Neuronal stem cell (in vitro differentiated cells): ENCODE results near the gene HAUS8.

Experiments used
- DNase-seq: peaks from one replicate; pipeline ENCODE4 v3.0.0-alpha.2; 2013; ENCODE audit warnings: low spot score
- H2AFZ ChIP-seq: one replicate; pipeline ENCODE4 v1.6.1; 2013; ENCODE audit warnings: mild to moderate bottlenecking, low read length, inconsistent platforms
- H2AK5ac ChIP-seq: 2 replicates; pipeline ENCODE4 v1.6.1; 2013; ENCODE audit warnings: low read depth, mild to moderate bottlenecking, inconsistent platforms, low read length, moderate library complexity, mixed read lengths
- H2BK120ac ChIP-seq: 2 replicates; pipeline ENCODE4 v1.6.1; 2013; ENCODE audit warnings: low read depth, mild to moderate bottlenecking, inconsistent platforms, low read length, moderate library complexity, mixed read lengths
- H2BK12ac ChIP-seq: one replicate; pipeline ENCODE4 v1.6.1; 2013; ENCODE audit warnings: low read length, inconsistent platforms
- H2BK15ac ChIP-seq: 2 replicates; pipeline ENCODE4 v1.6.1; 2013; ENCODE audit warnings: mild to moderate bottlenecking, low read length, inconsistent platforms, mixed read lengths
- H2BK5ac ChIP-seq: one replicate; pipeline ENCODE4 v1.6.1; 2013; ENCODE audit warnings: inconsistent platforms, mild to moderate bottlenecking, low read length, moderate library complexity
- H3K14ac ChIP-seq: one replicate; pipeline ENCODE4 v1.6.1; 2013; ENCODE audit warnings: low read length, inconsistent platforms
- H3K18ac ChIP-seq: 2 replicates; pipeline ENCODE4 v1.6.1; 2013; ENCODE audit warnings: low read length, inconsistent platforms
- H3K23ac ChIP-seq: 2 replicates; pipeline ENCODE4 v1.6.1; 2013; ENCODE audit warnings: low read depth, mild to moderate bottlenecking, mixed read lengths, low read length, inconsistent platforms; ENCODE audit not compliant: poor library complexity
- H3K27ac ChIP-seq: replicated peaks from 3 replicates; pipeline ENCODE4 v1.5.1; 2013; ENCODE audit warnings: low read length, inconsistent platforms
- H3K27me3 ChIP-seq, 3 experiments: 2 replicates each; pipeline ENCODE4 v1.6.1; 2013; ENCODE audit warnings: low read length in 3 of 3, mild to moderate bottlenecking in 2 of 3, inconsistent platforms in 1 of 3, low read depth in 1 of 3, mixed read lengths in 1 of 3, moderate library complexity in 1 of 3; ENCODE audit not compliant: control insufficient read depth in 3 of 3, insufficient read depth in 3 of 3
- H3K36me3 ChIP-seq, 2 donors: replicated peaks in 1 of 2; 2 replicates each; pipeline ENCODE4 v1.6.1; 2013; ENCODE audit warnings: low read length in 2 of 2; ENCODE audit not compliant: control insufficient read depth in 2 of 2, insufficient read depth in 2 of 2
- H3K4ac ChIP-seq: 2 replicates; pipeline ENCODE4 v1.6.1; 2013; ENCODE audit warnings: inconsistent platforms, mild to moderate bottlenecking, low read length, moderate library complexity
- H3K4me1 ChIP-seq, 2 donors: 1 replicate in 1 of 2; 2 replicates in 1 of 2; pipeline ENCODE4 v1.6.1; 2013; ENCODE audit warnings: low read length in 2 of 2, low read depth in 1 of 2; ENCODE audit not compliant: control insufficient read depth in 2 of 2, insufficient read depth in 1 of 2
- H3K4me2 ChIP-seq: one replicate; pipeline ENCODE4 v1.6.1; 2013; ENCODE audit warnings: mild to moderate bottlenecking, low read length, inconsistent platforms; ENCODE audit not compliant: insufficient read depth, poor library complexity, severe bottlenecking
- H3K4me3 ChIP-seq, 2 donors: 2 replicates each; pipeline ENCODE4 v1.5.1; 2013; ENCODE audit warnings: low read length in 2 of 2, mild to moderate bottlenecking in 2 of 2, inconsistent platforms in 1 of 2, moderate library complexity in 1 of 2
- H3K79me1 ChIP-seq: one replicate; pipeline ENCODE4 v1.6.1; 2013; ENCODE audit warnings: low read depth, mild to moderate bottlenecking, inconsistent platforms, low read length, moderate library complexity
- H3K9ac ChIP-seq: one replicate; pipeline ENCODE4 v1.6.1; 2013; ENCODE audit warnings: mild to moderate bottlenecking, low read depth, low read length, inconsistent platforms; ENCODE audit not compliant: poor library complexity
- H3K9me3 ChIP-seq, 2 donors: replicated peaks in 1 of 2; 2 replicates each; pipeline versions ENCODE3 to v1.6.1; 2013; ENCODE audit warnings: low read length in 2 of 2, mild to moderate bottlenecking in 2 of 2, inconsistent platforms in 1 of 2, low read depth in 1 of 2, mixed read lengths in 1 of 2, moderate library complexity in 1 of 2; ENCODE audit not compliant: control insufficient read depth in 2 of 2, insufficient read depth in 1 of 2
- H4K8ac ChIP-seq: one replicate; pipeline ENCODE4 v1.6.1; 2013; ENCODE audit warnings: low read depth, mild to moderate bottlenecking, inconsistent platforms, low read length, moderate library complexity
- H4K91ac ChIP-seq: one replicate; pipeline ENCODE4 v1.6.1; 2013; ENCODE audit warnings: low read length, low read depth, mild to moderate bottlenecking, inconsistent platforms; ENCODE audit not compliant: poor library complexity
- WGBS, 2 donors: extraction: QIAGEN DNeasy Blood & Tissue Kit; methylation state at CpG; one replicate each; pipeline ENCODE4 v1.1.7; 2013; ENCODE audit warnings: missing lambda C conversion rate in 2 of 2, mixed read lengths in 1 of 2; ENCODE audit not compliant: insufficient read length in 2 of 2, insufficient replicate concordance in 1 of 2; ENCODE audit errors: extremely low coverage in 2 of 2; 5-methylcytosine and 5-hydroxymethylcytosine counted together

HAUS8 gene

DNA sequence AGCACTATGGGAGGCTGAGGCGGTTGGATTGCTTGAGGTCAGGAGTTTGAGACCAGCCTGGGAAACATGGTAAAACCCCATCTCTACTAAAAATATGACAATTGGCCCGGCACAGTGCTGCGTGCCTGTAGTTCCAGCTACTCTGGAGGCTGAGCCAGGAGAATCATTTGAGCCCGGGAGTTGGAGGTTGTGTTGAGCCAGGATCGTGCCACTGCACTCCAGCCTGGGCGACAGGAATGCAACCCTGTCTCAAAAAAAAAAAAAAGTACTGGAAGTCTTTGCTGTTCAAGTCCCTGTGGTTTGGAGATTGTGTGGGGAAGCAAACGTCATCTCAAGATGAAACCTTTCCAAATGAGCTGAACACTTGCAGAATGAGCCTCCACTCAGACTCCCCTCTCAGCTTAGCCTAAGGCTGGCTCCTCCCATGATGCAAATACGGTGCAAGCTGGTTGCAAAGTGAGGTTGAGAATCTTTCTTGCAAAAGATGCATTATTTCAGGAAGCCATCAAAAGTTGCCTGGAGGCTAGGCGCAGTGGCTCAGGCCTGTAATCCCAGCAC, 46.6 kb upstream of the HAUS8 start:
- no peak overlapping the region for H3K14ac ChIP-seq
- H2BK15ac ChIP-seq: no peak overlapping the region
- WGBS, 2 donors: no CpG with 5 or more reads among the region's 9 CpGs
- no peak overlapping the region for H4K8ac ChIP-seq
- no peak overlapping the region for H4K91ac ChIP-seq
- no peak overlapping the region for H2AFZ ChIP-seq
- H3K4ac ChIP-seq: no peak overlapping the region
- no peak overlapping the region for H2BK120ac ChIP-seq
- H3K9ac ChIP-seq: no peak overlapping the region
- H3K27me3 ChIP-seq: no peaks in the 10 kb centered on the region
- H2BK5ac ChIP-seq: no peak overlapping the region
- H3K23ac ChIP-seq: no peak overlapping the region
- peaks cover 0 to 32% of the 10 kb centered on the region in 2 donors for H3K36me3 ChIP-seq
- H3K27ac ChIP-seq: no peak overlapping the region
- no peak overlapping the region for H2BK12ac ChIP-seq
- no peak overlapping the region for H3K4me3 ChIP-seq
- no peak for DNase-seq
- H3K4me2 ChIP-seq: no peak overlapping the region
- H3K4me1 ChIP-seq: peaks cover 0 to 7% of the 10 kb centered on the region in 2 donors
- H3K79me1 ChIP-seq: peaks cover 5% of the 10 kb centered on the region
- no peaks in the 10 kb centered on the region for H3K9me3 ChIP-seq
- no peak overlapping the region for H3K18ac ChIP-seq
- no peak overlapping the region for H2AK5ac ChIP-seq

DNA sequence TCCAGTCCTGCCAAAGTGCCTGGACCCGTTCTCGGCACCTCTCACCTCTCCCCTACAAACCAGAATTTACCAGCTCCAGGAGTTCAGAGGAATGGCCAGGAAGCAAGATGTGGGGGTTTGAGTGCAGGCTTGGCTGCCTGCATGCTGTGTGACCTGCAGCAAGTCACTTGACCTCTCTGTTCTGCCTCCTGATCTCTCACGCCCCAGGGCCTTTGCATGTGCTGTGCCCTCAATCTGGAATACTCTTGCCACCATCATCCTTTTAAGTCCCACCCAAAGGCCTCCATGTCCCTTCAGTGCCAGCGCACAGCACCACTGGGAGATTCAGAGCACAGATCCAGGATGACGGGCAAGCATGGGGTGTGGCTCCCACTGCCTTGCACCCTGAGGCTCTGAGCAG, 43.7 kb upstream of the HAUS8 start:
- DNase-seq: no peak
- Histone ChIP-seq H3K23ac (peak overlapping the region; percentile 32), H2AFZ (no peak overlapping the region), H4K8ac (no peak overlapping the region), H3K27ac (no peak overlapping the region), H3K4ac (no peak overlapping the region), H2AK5ac (no peak overlapping the region), H3K18ac (no peak overlapping the region), H2BK12ac (no peak overlapping the region), H3K36me3 (peaks cover 0 to 52% of the 10 kb centered on the region in 2 donors), H3K4me2 (no peak overlapping the region), H2BK120ac (no peak overlapping the region), H3K4me1 (peaks cover 0 to 6% of the 10 kb centered on the region in 2 donors), H4K91ac (no peak overlapping the region), H2BK5ac (no peak overlapping the region), H3K9me3 (no peaks in the 10 kb centered on the region), H2BK15ac (no peak overlapping the region), H3K9ac (peak overlapping the region; percentile 27), H3K27me3 (no peaks in the 10 kb centered on the region), H3K14ac (no peak overlapping the region), H3K79me1 (no peaks in the 10 kb centered on the region), H3K4me3 (no peak overlapping the region)
- WGBS, 2 donors: no CpG with 5 or more reads among the region's 5 CpGs

DNA sequence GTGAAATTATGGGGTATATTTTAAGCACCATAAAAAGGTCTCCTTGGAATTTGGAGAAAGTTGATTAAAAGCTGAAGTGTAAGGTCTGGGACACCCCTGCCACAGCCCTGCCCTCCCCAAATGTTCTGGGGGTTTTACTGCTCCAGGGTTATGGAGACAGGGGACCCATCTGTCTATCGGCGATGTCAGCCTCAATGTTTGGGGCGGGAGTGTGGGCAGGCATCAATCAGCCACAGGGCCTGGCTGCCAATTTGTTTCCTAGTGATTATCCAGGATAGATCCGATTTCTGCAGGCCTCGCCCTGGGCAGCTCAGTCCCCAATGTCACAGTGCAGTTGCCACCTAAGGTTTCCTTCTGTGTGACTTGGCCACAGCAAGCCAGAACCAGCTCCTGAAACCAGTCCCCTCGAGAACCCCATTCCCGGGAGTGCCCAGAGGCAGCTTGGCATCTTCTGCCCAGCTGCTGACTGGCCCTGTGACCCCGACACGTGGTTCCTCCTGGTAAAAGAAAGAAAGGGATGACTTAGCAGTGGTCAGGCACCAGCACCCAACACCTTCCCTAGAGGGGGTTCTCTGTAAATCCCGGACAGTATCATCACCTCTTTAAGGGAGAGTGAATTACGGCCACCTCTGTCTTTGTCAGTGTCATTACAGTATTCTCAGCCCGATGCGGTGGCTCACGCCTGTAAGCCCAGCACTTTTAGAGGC, 41.9 kb upstream of the HAUS8 start:
- peaks cover 0 to 6% of the 10 kb centered on the region in 2 donors for H3K4me1 ChIP-seq
- H2BK15ac ChIP-seq: no peak overlapping the region
- no peak overlapping the region for H2BK5ac ChIP-seq
- H3K27ac ChIP-seq: no peak overlapping the region
- no peak overlapping the region for H3K9ac ChIP-seq
- peak overlapping the region; percentile 18 for H3K23ac ChIP-seq
- H2AFZ ChIP-seq: no peak overlapping the region
- no peak overlapping the region for H2BK120ac ChIP-seq
- no peaks in the 10 kb centered on the region for H3K79me1 ChIP-seq
- H3K14ac ChIP-seq: no peak overlapping the region
- H2AK5ac ChIP-seq: peak overlapping the region; percentile 60
- H4K91ac ChIP-seq: no peak overlapping the region
- no peak overlapping the region for H3K4me2 ChIP-seq
- H4K8ac ChIP-seq: peak overlapping the region; percentile 89
- H3K4me3 ChIP-seq: no peak overlapping the region
- H2BK12ac ChIP-seq: no peak overlapping the region
- H3K9me3 ChIP-seq: no peaks in the 10 kb centered on the region
- no peak overlapping the region for H3K18ac ChIP-seq
- no peaks in the 10 kb centered on the region for H3K27me3 ChIP-seq
- peaks cover 0 to 60% of the 10 kb centered on the region in 2 donors for H3K36me3 ChIP-seq
- no peak overlapping the region for H3K4ac ChIP-seq
- DNase-seq: no peak
- no CpG with 5 or more reads among the region's 14 CpGs for WGBS, 2 donors

DNA sequence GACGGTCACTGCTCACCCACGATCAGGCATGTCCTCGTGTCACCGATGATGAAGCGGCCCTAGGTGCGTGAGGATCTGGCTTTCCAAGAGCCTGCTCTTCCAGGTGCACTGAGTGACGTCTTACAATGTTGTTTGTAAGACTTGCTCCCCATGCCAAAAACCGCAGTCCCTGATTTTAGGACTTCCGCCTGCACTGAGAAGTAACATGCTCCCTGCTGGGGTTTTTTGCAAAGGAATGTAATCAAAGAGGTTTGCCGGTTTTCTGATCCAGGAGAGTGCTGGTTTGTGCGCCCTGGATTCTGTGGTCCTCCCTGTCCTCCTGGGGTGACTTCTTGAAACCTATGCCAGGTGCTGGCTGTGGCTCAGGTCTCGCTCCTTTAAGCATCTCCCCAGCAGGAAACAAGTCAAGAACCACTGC, 39.2 kb upstream of the HAUS8 start:
- no peak overlapping the region for H3K23ac ChIP-seq

More for the DNA sequence above, 39.2 kb upstream of the HAUS8 start:
- WGBS, 2 donors: no CpG with 5 or more reads among the region's 12 CpGs
- Histone ChIP-seq H2BK120ac (no peak overlapping the region), H3K36me3 (peaks cover 9 to 72% of the 10 kb centered on the region in 2 donors), H3K9ac (no peak overlapping the region), H2BK5ac (no peak overlapping the region), H3K4ac (no peak overlapping the region), H3K18ac (no peak overlapping the region), H4K8ac (no peak overlapping the region), H3K14ac (no peak overlapping the region), H2BK15ac (no peak overlapping the region), H4K91ac (no peak overlapping the region), H3K4me2 (no peak overlapping the region), H3K4me1 (peaks cover 0 to 6% of the 10 kb centered on the region in 2 donors), H3K27me3 (no peaks in the 10 kb centered on the region), H2AK5ac (no peak overlapping the region), H3K4me3 (no peak overlapping the region), H2AFZ (no peak overlapping the region), H3K27ac (no peak overlapping the region), H2BK12ac (no peak overlapping the region), H3K9me3 (no peaks in the 10 kb centered on the region), H3K79me1 (peaks cover 2% of the 10 kb centered on the region)
- DNase-seq: no peak
